Measurements from ENCODE around the gene ZNF341.

DNA sequence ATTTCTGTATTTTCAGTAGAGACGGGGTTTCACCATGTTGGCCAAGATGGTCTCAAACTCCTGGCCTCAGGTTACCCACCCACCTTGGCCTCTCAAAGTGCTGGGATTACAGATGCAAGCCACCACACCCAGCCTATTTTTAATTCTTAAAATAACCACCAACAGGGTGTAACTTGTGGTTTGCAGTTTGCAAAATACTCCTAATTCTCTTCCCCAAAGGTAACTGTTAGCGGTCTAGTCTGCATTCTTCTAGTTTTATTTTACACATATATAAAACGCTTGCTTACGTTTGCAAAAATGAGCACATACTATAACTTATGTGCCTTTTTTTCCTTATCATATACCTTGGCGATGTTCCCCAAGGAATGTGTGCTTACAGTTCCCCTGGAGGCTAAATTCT lies 53.7 kb downstream of the ZNF341 start:
- TF ChIP-seq GATA3 (IDR thresholded peaks at IDR 0.05; ENCODE audit: low read depth, low read length) (no peak), GATA2 (IDR thresholded peaks at IDR 0.05; ENCODE audit: low read depth, low read length) (no peak)
